SK-N-SH treated with all-trans-retinoic acid at 6 μM for 48 hours (cell line): ENCODE results near the gene NUP205.

Experiments
- ATAC-seq: fragments of 200-7000 bp; cut with Tn5 transposase; 3 replicates; pipeline ENCODE4 v1.9.1; 2020; ENCODE audit warnings: mild to moderate bottlenecking, moderate library complexity
- ARNTL ChIP-seq: fragments of 450-650 bp; formaldehyde crosslinking; IDR thresholded peaks from 2 replicates; pipeline ENCODE4 v1.5.0; 2020; ENCODE audit warnings: low read depth, mild to moderate bottlenecking, moderate library complexity, borderline replicate concordance
- BACH2 ChIP-seq: fragments of 250-450 bp; sonication (Bioruptor Pico); IDR thresholded peaks from 2 replicates; pipeline ENCODE4 v1.9.0; 2021; ENCODE audit warnings: mild to moderate bottlenecking, borderline replicate concordance
- CREB5 ChIP-seq: fragments of 250-450 bp; sonication (Bioruptor Pico); IDR thresholded peaks from 2 replicates; pipeline ENCODE4 v1.5.1; 2020; ENCODE audit warnings: low read depth, mild to moderate bottlenecking, moderate library complexity
- CSDC2 ChIP-seq: fragments of 250-450 bp; sonication (Bioruptor Pico); IDR thresholded peaks from 2 replicates; pipeline ENCODE4 v1.5.0; 2020; ENCODE audit warnings: mild to moderate bottlenecking, moderate library complexity
- CSRNP3 ChIP-seq: fragments of 250-450 bp; sonication (Bioruptor Pico); IDR thresholded peaks from 2 replicates; pipeline ENCODE4 v1.5.1; 2021; ENCODE audit warnings: mild to moderate bottlenecking, moderate library complexity
- ESRRG ChIP-seq: fragments of 250-450 bp; sonication (Bioruptor Pico); IDR thresholded peaks from 2 replicates; pipeline ENCODE4 v1.6.1; 2021; ENCODE audit warnings: mild to moderate bottlenecking
- ISL1 ChIP-seq: fragments of 250-450 bp; sonication (Bioruptor Pico); IDR thresholded peaks from 2 replicates; pipeline ENCODE4 v2.1.2; 2022; ENCODE audit warnings: mild to moderate bottlenecking, moderate library complexity
- OSR1 ChIP-seq: fragments of 250-450 bp; sonication (Bioruptor Pico); IDR thresholded peaks from 2 replicates; pipeline ENCODE4 v1.8.0; 2022; ENCODE audit warnings: moderate library complexity, mild to moderate bottlenecking, inconsistent platforms
- PATZ1 ChIP-seq: fragments of 250-450 bp; sonication (Bioruptor Pico); IDR thresholded peaks from 2 replicates; pipeline ENCODE4 v1.8.0; 2020; ENCODE audit warnings: mild to moderate bottlenecking, moderate library complexity, borderline replicate concordance
- POU6F1 ChIP-seq: fragments of 250-450 bp; sonication (Bioruptor Pico); IDR thresholded peaks from 2 replicates; pipeline ENCODE4 v1.8.0; 2021; ENCODE audit warnings: low read depth, mild to moderate bottlenecking, moderate library complexity, borderline replicate concordance
- PPARA ChIP-seq: fragments of 250-450 bp; sonication (Bioruptor Pico); IDR thresholded peaks from 2 replicates; pipeline ENCODE4 v1.5.0; 2020; ENCODE audit warnings: mild to moderate bottlenecking, borderline replicate concordance
- RARB ChIP-seq: fragments of 250-450 bp; sonication (Bioruptor Pico); IDR thresholded peaks from 2 replicates; pipeline ENCODE4 v1.8.0; 2021; ENCODE audit warnings: mild to moderate bottlenecking, moderate library complexity
- SNAI2 ChIP-seq: fragments of 250-450 bp; sonication (Bioruptor Pico); IDR thresholded peaks from 2 replicates; pipeline ENCODE4 v1.5.0; 2020; ENCODE audit warnings: mild to moderate bottlenecking, moderate library complexity
- TCF4 ChIP-seq: fragments of 250-450 bp; sonication (Bioruptor Pico); IDR thresholded peaks from 2 replicates; pipeline ENCODE4 v1.8.0; 2021; ENCODE audit warnings: mild to moderate bottlenecking, moderate library complexity, borderline replicate concordance
- TOX ChIP-seq: fragments of 250-450 bp; sonication (Bioruptor Pico); IDR thresholded peaks from 2 replicates; pipeline ENCODE4 v1.8.0; 2021; ENCODE audit warnings: mild to moderate bottlenecking, moderate library complexity, borderline replicate concordance
- TSHZ2 ChIP-seq: fragments of 250-450 bp; sonication (Bioruptor Pico); IDR thresholded peaks from 2 replicates; pipeline ENCODE4 v1.5.0; 2020; ENCODE audit warnings: mild to moderate bottlenecking, moderate library complexity
- ZC3H10 ChIP-seq: fragments of 250-450 bp; sonication (Bioruptor Pico); IDR thresholded peaks from 2 replicates; pipeline ENCODE4 v1.5.1; 2021; ENCODE audit warnings: mild to moderate bottlenecking, moderate library complexity
- ZFP3 ChIP-seq: fragments of 250-450 bp; sonication (Bioruptor Pico); IDR thresholded peaks from 2 replicates; pipeline ENCODE4 v1.5.0; 2020; ENCODE audit warnings: mild to moderate bottlenecking, moderate library complexity
- ZFP30 ChIP-seq: fragments of 450-650 bp; formaldehyde crosslinking; IDR thresholded peaks from 2 replicates; pipeline ENCODE4 v1.5.0; 2022; ENCODE audit warnings: mild to moderate bottlenecking, moderate library complexity
- ZNF565 ChIP-seq: fragments of 450-650 bp; formaldehyde crosslinking; conservative IDR thresholded peaks from 2 replicates; pipeline ENCODE4 v1.5.0; 2020; ENCODE audit warnings: low read depth, mild to moderate bottlenecking, moderate library complexity
- ZNF70 ChIP-seq: fragments of 450-650 bp; formaldehyde crosslinking; IDR thresholded peaks from 2 replicates; pipeline ENCODE4 v1.5.0; 2020; ENCODE audit warnings: mild to moderate bottlenecking, moderate library complexity
- ZNF8 ChIP-seq: fragments of 450-650 bp; formaldehyde crosslinking; IDR thresholded peaks from 2 replicates; pipeline ENCODE4 v1.5.0; 2020; ENCODE audit warnings: mild to moderate bottlenecking, moderate library complexity

The NUP205 gene

GRCh38 chr7:135514856-135515255 is 42.9 kb upstream of the NUP205 start (continued):
- TF ChIP-seq TCF4 (CRISPR knock-in tag), result no peak
- TF ChIP-seq ZFP3 (CRISPR knock-in tag), result no peak

- no peak for TF ChIP-seq ZFP30 (CRISPR knock-in tag)
- TF ChIP-seq CREB5, result no peak
- TF ChIP-seq TOX (CRISPR knock-in tag), result no peak
- TF ChIP-seq ZNF70 (CRISPR knock-in tag), result no peak
- TF ChIP-seq BACH2 (CRISPR knock-in tag), result no peak
- ATAC-seq, result no peak
Measured at GRCh38 chr7:135517060-135517459, 40.7 kb upstream of the NUP205 start.

GRCh38 chr7:135518748-135519147 is 39.0 kb upstream of the NUP205 start:
- ATAC-seq, result no peak
- no peak for TF ChIP-seq PATZ1 (CRISPR knock-in tag)
- no peak for TF ChIP-seq CREB5
- TF ChIP-seq CSRNP3 (CRISPR knock-in tag), result no peak
- TF ChIP-seq ZC3H10 (CRISPR knock-in tag), result no peak
- no peak for TF ChIP-seq ARNTL
- no peak for TF ChIP-seq TCF4 (CRISPR knock-in tag)
- TF ChIP-seq ZNF565 (CRISPR knock-in tag), result no peak
- TF ChIP-seq PPARA, result no peak
- no peak for TF ChIP-seq TOX (CRISPR knock-in tag)
- no peak for TF ChIP-seq ZFP30 (CRISPR knock-in tag)
- TF ChIP-seq CSDC2 (CRISPR knock-in tag), result no peak
- TF ChIP-seq SNAI2 (CRISPR knock-in tag), result no peak
- no peak for TF ChIP-seq TSHZ2 (CRISPR knock-in tag)
- no peak for TF ChIP-seq ZFP3 (CRISPR knock-in tag)
- no peak for TF ChIP-seq OSR1 (CRISPR knock-in tag)
- TF ChIP-seq, all 23 proteins: peak for 0

GRCh38 chr7:135519233-135519688 is 38.5 kb upstream of the NUP205 start:
- no peak for ATAC-seq
- TF ChIP-seq POU6F1 (CRISPR knock-in tag) (no peak), RARB (no peak), ZNF565 (CRISPR knock-in tag) (no peak), BACH2 (CRISPR knock-in tag) (no peak), TSHZ2 (CRISPR knock-in tag) (no peak), ISL1 (CRISPR knock-in tag) (no peak), ZFP3 (CRISPR knock-in tag) (no peak), ZNF8 (CRISPR knock-in tag) (no peak), ESRRG (CRISPR knock-in tag) (no peak), CSRNP3 (CRISPR knock-in tag) (no peak), OSR1 (CRISPR knock-in tag) (no peak)
